ENCODE data around the gene MYO3A. TPM values are rescaled to one million over a fixed set of nuclear protein-coding genes. Genes with fewer than 3 reads are reported as not detected.

Gene MYO3A
- total and polyA plus RNA-seq, 2 donors (not counting 1 experiment from before 2014, with no cell fraction given) = 0.27 to 1.4 TPM

GRCh38 chr10:26249681-26250080, 315.7 kb downstream of the MYO3A start:
- intact Hi-C loops (cut with micrococcal nuclease) = no loop called here
- H3K36me3 ChIP-seq (replicated peaks in 1 of 2; ENCODE audit: control extremely low read depth in 1 of 2, control insufficient read depth in 1 of 2, extremely low read depth in 1 of 2, insufficient read depth in 2 of 2, low read length in 1 of 2) = no peaks in the 10 kb centered on the region
- no peak overlapping the region for H3K4me3 ChIP-seq (ENCODE audit: control extremely low read depth in 1 of 5, extremely low read depth in 1 of 5, insufficient read depth in 1 of 5, low read depth in 2 of 5, low read length in 4 of 5)
- H3K9ac ChIP-seq (ENCODE audit: low read length) = no peak overlapping the region
- H3K79me2 ChIP-seq (ENCODE audit: control insufficient read depth, insufficient read depth, low read length) = no peaks in the 10 kb centered on the region
- POLR2A ChIA-PET = no interaction called here
- no peaks in the 10 kb centered on the region for H3K9me3 ChIP-seq (ENCODE audit: control extremely low read depth in 1 of 3, control insufficient read depth in 2 of 3, insufficient read depth in 1 of 3, low read length in 2 of 3)
- no peaks in the 10 kb centered on the region for H4K20me1 ChIP-seq (ENCODE audit: control insufficient read depth, insufficient read depth, low read length, poor library complexity, severe bottlenecking)
- Mint-ChIP-seq H3K4me1 (no peaks in the 10 kb centered on the region), H3K27ac (no peak overlapping the region), H3K9me3 (ENCODE audit: insufficient read depth) (no peaks in the 10 kb centered on the region), H3K4me3 (no peak overlapping the region), H3K27me3 (peaks cover 9% of the 10 kb centered on the region)
- H2AFZ ChIP-seq (ENCODE audit: insufficient read depth, low read depth, low read length, poor library complexity, severe bottlenecking) = no peak overlapping the region
- no peak overlapping the region for H3K4me2 ChIP-seq (replicated peaks; ENCODE audit: low read depth, low read length, poor library complexity, severe bottlenecking)
- DNase-seq (no peak), ATAC-seq (ENCODE audit: low read depth) (no peak)
- no peak overlapping the region for H3K27ac ChIP-seq (ENCODE audit: low read length in 2 of 2)
- no peak for TF ChIP-seq EZH2 (IDR thresholded peaks at IDR 0.05; ENCODE audit: borderline replicate concordance, insufficient read depth, low read depth, low read length, poor library complexity, severe bottlenecking)
- no peak for TF ChIP-seq CTCF (IDR thresholded peaks at IDR 0.05)
- 100% methylated on average over 1 of the region's 6 CpGs for WGBS (ENCODE audit: insufficient coverage)
- CTCF ChIA-PET = no interaction called here
- no peaks in the 10 kb centered on the region for H3K27me3 ChIP-seq (replicated peaks in 1 of 4; ENCODE audit: control extremely low read depth in 1 of 4, control insufficient read depth in 3 of 4, insufficient read depth in 4 of 4, low read length in 3 of 4)
- no peaks in the 10 kb centered on the region for H3K4me1 ChIP-seq (ENCODE audit: control insufficient read depth in 2 of 2, insufficient read depth in 2 of 2, low read length in 2 of 2)

- intact Hi-C loops (cut with micrococcal nuclease) = no loop called here
- Histone ChIP-seq H2AFZ (ENCODE audit: insufficient read depth, low read depth, low read length, poor library complexity, severe bottlenecking) (no peak overlapping the region), H3K79me2 (ENCODE audit: control insufficient read depth, insufficient read depth, low read length) (no peaks in the 10 kb centered on the region), H3K4me1 (ENCODE audit: control insufficient read depth in 2 of 2, insufficient read depth in 2 of 2, low read length in 2 of 2) (no peaks in the 10 kb centered on the region), H3K4me3 (ENCODE audit: control extremely low read depth in 1 of 5, extremely low read depth in 1 of 5, insufficient read depth in 1 of 5, low read depth in 2 of 5, low read length in 4 of 5) (no peak overlapping the region), H3K9me3 (ENCODE audit: control extremely low read depth in 1 of 3, control insufficient read depth in 2 of 3, insufficient read depth in 1 of 3, low read length in 2 of 3) (no peaks in the 10 kb centered on the region), H3K9ac (ENCODE audit: low read length) (no peak overlapping the region), H3K4me2 (replicated peaks; ENCODE audit: low read depth, low read length, poor library complexity, severe bottlenecking) (no peak overlapping the region), H3K27ac (ENCODE audit: low read length in 2 of 2) (no peak overlapping the region), H3K36me3 (replicated peaks in 1 of 2; ENCODE audit: control extremely low read depth in 1 of 2, control insufficient read depth in 1 of 2, extremely low read depth in 1 of 2, insufficient read depth in 2 of 2, low read length in 1 of 2) (no peaks in the 10 kb centered on the region), H4K20me1 (ENCODE audit: control insufficient read depth, insufficient read depth, low read length, poor library complexity, severe bottlenecking) (no peaks in the 10 kb centered on the region), H3K27me3 (replicated peaks in 1 of 4; ENCODE audit: control extremely low read depth in 1 of 4, control insufficient read depth in 3 of 4, insufficient read depth in 4 of 4, low read length in 3 of 4) (no peaks in the 10 kb centered on the region)
- no peak overlapping the region for H3K4me3 Mint-ChIP-seq
- 96% methylated on average over 5 of the region's 6 CpGs for WGBS (ENCODE audit: insufficient coverage)
- H3K9me3 Mint-ChIP-seq (ENCODE audit: insufficient read depth) = no peaks in the 10 kb centered on the region
- no peak for ATAC-seq (ENCODE audit: low read depth)
- POLR2A ChIA-PET = no interaction called here
- H3K27me3 Mint-ChIP-seq = peaks cover 16% of the 10 kb centered on the region
- TF ChIP-seq EZH2 (IDR thresholded peaks at IDR 0.05; ENCODE audit: borderline replicate concordance, insufficient read depth, low read depth, low read length, poor library complexity, severe bottlenecking) = no peak
- TF ChIP-seq CTCF (IDR thresholded peaks at IDR 0.05) = no peak
- no peak overlapping the region for H3K27ac Mint-ChIP-seq
- H3K4me1 Mint-ChIP-seq = no peaks in the 10 kb centered on the region
- CTCF ChIA-PET = no interaction called here
- DNase-seq = no peak
Observed at GRCh38 chr10:26251925-26252324, 317.9 kb downstream of the MYO3A start.

Data from B cell (primary cell).